ENCODE data around the gene DNAJC19.

DNAJC19 gene

GRCh38 chr3:180983136-180983535 lies 6.4 kb downstream of the DNAJC19 start:
- no peak for DNase-seq (ENCODE audit: low read depth)
- TF ChIP-seq CTCF (IDR thresholded peaks at IDR 0.05; ENCODE audit: control insufficient read depth, insufficient read depth, low read depth, low read length, missing control alignments) = no peak
- no peak overlapping the region for H3K4me3 ChIP-seq (ENCODE audit: control insufficient read depth, low read depth, low read length)

- no peak overlapping the region for H3K4me3 ChIP-seq (ENCODE audit: control insufficient read depth, low read depth, low read length)
- no peak for DNase-seq (ENCODE audit: low read depth)
- TF ChIP-seq CTCF (IDR thresholded peaks at IDR 0.05; ENCODE audit: control insufficient read depth, insufficient read depth, low read depth, low read length, missing control alignments) = no peak
These were observed 7.6 kb downstream of the DNAJC19 start for GRCh38 chr3:180981912-180982311.

DNA sequence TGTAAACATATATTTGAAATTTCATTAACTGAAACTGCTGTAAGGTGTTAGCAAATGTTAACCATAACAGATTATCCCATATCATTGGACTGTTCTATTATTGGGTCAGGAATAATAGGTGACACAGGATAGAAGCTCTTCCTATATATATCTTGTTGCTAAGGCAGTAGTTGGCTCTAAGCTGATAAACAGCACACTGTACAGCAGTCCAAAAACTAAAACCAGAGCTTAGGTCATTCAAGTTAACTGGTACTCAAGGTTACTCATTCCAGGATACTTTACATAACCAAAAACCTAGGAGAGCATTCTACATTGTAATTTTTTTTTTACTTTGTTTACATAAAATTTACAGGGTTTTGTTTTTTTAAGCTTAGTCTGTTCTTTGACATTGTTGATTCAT lies 8.9 kb downstream of the DNAJC19 start:
- no peak overlapping the region for H3K4me3 ChIP-seq (ENCODE audit: control insufficient read depth, low read depth, low read length)
- DNase-seq (ENCODE audit: low read depth) = no peak
- TF ChIP-seq CTCF (IDR thresholded peaks at IDR 0.05; ENCODE audit: control insufficient read depth, insufficient read depth, low read depth, low read length, missing control alignments) = no peak

DNA sequence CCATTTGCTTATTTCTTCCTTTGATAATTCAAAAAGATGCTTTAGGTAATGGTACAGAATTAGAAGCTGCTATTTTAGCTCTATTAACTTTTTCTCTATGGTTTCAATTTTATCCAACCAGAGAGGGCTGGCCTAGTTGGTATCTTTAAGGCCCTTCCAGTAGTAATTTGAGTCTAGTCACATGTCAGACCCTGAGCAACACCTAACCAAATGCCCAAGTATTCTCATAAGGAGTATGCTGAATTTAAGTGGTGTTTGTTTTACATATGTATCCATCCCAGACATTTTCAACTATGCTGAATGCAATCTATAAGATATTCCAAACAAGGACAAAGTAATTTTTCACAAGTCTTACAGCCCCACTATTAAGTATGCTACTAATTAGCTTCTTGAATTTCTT lies 9.6 kb downstream of the DNAJC19 start:
- H3K4me3 ChIP-seq (ENCODE audit: control insufficient read depth, low read depth, low read length) = no peak overlapping the region
- no peak for TF ChIP-seq CTCF (IDR thresholded peaks at IDR 0.05; ENCODE audit: control insufficient read depth, insufficient read depth, low read depth, low read length, missing control alignments)
- DNase-seq (ENCODE audit: low read depth) = no peak

- DNase-seq (ENCODE audit: low read depth) = no peak
- H3K4me3 ChIP-seq (ENCODE audit: control insufficient read depth, low read depth, low read length) = no peak overlapping the region
- TF ChIP-seq CTCF (IDR thresholded peaks at IDR 0.05; ENCODE audit: control insufficient read depth, insufficient read depth, low read depth, low read length, missing control alignments) = no peak
These were observed 12.0 kb downstream of the DNAJC19 start for GRCh38 chr3:180977498-180977897.

DNA sequence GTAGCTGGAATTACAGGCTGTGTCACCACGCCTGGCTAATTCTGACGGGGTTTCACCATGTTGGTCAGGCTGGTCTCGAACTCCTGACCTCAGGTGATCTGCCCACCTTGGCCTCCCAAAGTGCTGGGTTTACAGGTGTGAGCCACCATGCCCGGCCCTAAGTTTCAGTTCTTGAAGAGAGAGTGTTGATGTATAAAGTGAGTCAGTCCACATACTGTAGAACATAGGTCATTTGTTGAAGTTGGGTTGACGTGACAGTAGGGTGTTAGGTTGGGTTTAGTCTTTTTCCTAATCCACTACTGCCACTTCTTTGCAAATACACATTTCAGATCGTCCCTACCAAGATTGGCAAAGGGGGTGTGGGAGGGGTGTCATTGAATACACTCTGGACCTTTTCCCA lies 15.2 kb downstream of the DNAJC19 start:
- no peak for DNase-seq (ENCODE audit: low read depth)
- TF ChIP-seq CTCF (IDR thresholded peaks at IDR 0.05; ENCODE audit: control insufficient read depth, insufficient read depth, low read depth, low read length, missing control alignments) = no peak
- no peak overlapping the region for H3K4me3 ChIP-seq (ENCODE audit: control insufficient read depth, low read depth, low read length)

GRCh38 chr3:180973543-180973942 lies 16.0 kb downstream of the DNAJC19 start:
- no peak for DNase-seq (ENCODE audit: low read depth)
- no peak overlapping the region for H3K4me3 ChIP-seq (ENCODE audit: control insufficient read depth, low read depth, low read length)
- TF ChIP-seq CTCF (IDR thresholded peaks at IDR 0.05; ENCODE audit: control insufficient read depth, insufficient read depth, low read depth, low read length, missing control alignments) = no peak

Measured in AG09309 (cell line).